Nucleus accumbens (tissue), 56 donors: ENCODE data around the gene SH2D2A.

Source experiments
- DNase-seq, 56 donors: peaks; one replicate each; lab custom pipeline; 2025; lab: John Stamatoyannopoulos, UW

The SH2D2A gene

GRCh38 chr1:156848461-156849150 is 32.0 kb upstream of the SH2D2A start:
- DNase-seq, result no peak

GRCh38 chr1:156847591-156848460 is 31.2 kb upstream of the SH2D2A start:
- no peak for DNase-seq

GRCh38 chr1:156846643-156847042 is 30.0 kb upstream of the SH2D2A start:
- DNase-seq, result no peak

DNA sequence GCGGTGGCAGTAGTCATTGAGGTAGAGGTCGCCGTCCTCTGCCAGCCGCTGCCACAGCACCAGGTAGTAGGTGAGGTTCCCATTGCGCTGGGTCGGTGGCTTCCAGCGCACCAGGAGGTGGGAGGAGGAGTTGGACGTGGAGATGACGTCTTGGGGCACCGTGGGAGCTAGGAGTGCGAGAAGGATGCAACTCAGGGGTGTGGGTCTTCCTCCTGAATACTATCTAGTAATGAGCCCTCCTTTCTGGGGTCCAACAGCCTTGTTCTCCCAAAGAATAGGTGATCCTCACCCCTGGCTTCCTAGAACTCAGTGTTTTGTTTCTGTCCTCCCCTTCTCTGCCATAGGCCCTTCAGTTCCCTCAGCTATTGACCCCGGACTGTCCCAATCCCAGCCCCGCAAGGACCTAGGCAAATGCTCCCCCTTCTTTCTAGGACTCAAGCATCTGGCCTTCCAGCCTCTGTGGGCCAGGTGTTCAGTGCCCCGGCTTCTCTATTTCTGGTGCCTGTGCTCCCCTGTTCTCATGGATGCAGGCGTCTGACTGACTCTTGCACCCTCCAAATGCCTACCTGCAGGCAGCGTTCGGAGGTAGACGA is 29.4 kb upstream of the SH2D2A start:
- DNase-seq, result no peak

GRCh38 chr1:156845055-156845952 is 28.7 kb upstream of the SH2D2A start:
- no peak for DNase-seq

DNA sequence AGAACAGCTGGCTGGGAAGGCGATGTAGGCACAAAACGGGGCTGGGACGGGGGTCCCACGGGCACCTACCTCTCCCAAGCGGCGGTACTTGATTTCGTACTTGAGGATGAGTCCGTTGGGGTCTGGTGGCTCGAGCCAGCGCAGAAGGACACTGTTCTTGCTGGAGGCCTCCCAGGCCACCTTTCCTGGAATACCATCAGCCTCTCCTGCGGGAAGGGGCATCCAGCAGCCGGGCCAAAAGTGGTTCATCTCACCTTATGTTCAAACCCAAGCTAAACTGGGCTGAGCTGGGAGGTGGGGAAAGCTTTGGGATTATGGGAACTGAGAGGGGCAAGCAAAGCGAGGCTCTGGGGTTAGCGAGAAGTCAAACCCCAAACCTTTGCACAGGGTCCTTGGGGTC is 28.0 kb upstream of the SH2D2A start:
- no peak for DNase-seq

DNA sequence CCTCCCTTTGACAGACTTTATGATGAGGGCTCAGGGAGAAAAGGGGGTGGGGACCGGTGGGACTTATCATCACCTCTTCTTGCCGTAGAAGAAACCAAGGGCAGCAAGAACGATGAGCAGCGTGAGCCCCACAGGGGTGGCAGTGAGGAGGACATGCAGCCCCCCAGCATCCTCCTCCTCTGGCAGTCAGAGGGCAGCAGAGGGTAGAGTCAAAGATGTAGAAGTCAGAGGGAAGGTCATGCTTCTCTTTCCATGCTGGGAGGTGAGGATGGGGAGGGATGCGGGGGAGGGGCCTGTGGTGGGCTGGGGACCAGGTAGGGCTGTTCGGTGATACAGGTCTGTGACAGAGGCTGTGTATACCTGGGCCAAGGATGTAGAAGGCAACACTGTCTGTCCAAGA is 27.5 kb upstream of the SH2D2A start:
- DNase-seq, result no peak

DNA sequence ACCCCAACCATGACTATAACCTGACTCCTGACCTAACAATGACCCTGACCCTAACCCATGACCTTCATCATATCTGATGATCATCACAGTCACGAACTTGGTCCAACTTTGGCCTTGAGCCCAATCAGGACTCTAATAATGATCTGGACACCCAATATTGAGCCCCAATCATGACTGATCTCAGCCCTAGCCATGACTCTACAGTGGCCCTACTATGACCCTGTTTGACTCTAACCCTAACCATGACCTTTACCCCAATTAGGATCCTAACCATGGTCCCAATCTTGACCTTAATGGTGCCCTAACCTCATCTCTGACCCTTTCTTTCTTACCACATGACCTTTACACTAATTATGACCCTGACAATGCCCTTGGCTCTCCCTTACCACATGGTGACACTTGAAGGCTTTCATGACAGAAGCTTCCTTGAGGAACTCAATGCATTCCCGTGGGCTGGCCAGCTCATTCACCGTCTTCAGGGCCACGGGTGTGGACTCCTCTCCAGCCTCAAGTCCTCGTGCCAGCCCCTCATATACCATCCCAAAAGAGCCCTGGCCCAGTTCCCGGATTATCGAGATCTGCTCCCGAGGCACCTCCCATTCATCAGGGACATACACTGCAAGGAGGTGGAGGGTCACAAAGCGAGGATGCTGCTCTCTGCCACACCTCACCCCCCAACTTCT is 26.1 kb upstream of the SH2D2A start:
- no peak for DNase-seq

- DNase-seq, result no peak
Observed at GRCh38 chr1:156841295-156841855, 24.7 kb upstream of the SH2D2A start.

DNA sequence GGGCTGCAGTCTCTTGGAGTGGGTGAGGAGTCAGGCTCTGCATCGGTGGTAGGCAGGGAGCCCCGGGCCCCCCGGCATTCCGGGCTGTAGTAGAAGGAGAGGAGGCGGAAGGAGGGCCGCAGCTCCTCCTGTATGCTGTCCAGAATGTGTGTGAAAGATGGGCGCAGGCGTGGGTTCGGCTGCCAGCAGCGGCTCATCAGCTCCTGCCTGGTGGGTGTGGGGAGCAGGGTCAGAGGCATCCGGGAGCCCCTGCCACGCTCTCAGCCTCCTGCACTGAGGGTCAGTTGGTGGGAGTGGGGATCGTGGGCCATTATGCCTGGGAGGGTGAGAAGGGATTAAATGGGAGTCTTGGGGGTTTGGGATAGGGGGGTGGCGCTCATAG is 24.2 kb upstream of the SH2D2A start:
- no peak for DNase-seq

DNA sequence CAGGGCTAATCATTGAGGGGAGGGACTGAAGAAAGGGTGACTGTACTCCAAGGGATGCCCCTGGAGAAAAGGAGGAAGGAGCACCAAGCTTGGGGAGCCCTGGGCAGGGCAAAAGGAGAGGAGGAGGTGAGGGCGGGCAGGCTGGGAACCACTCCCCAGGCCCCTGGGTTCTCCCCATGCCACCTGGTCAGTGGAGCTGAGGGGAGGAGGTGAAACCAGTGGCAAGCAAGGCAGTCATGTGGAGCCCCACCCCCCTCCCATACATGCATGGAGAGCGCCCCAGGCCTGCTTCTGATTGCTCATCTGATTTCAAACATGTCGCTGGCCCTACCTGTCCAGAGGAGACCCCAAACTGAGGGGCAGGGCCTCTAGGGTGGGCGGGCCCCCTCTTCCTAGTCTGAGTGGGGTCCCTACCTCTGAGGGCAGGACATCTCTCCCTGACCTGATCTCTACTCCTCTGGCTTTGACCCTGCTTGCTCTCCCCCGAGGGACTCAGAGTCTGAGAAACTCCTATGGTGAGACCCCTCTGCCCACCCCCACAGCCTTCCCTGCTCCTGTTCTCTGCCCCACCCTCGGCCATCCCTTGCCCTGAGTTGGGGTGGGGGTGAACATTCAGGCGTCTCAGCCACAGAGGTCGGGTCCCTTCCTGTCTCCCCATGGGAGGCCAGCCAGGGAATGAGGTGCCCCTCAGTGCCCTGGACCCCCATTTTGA is 23.7 kb upstream of the SH2D2A start:
- no peak for DNase-seq

- no peak for DNase-seq
Observed at GRCh38 chr1:156839426-156840109, 22.9 kb upstream of the SH2D2A start.

DNA sequence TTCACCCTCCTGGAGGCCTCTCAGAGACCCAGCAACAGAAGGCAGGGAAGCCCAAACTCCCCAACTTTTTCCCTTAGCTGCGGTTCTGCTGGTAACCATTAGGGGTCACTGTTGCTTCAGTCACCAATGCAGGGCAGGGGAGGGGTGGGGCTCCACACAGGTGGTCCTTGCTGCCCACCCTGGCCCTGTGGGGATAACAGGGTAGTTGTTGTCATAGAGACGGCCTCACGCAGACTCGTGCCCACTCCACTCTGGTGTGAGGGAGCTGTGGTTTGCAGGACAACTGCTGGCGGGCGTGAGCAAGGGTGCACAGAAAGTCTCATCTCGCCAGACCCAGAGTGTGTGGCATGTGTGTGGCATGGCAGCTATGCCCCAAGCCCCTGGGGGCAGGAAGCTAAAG is 22.3 kb upstream of the SH2D2A start:
- DNase-seq, result peak in 6 of 56 donors; percentile 3 to 48 (median 10)

DNA sequence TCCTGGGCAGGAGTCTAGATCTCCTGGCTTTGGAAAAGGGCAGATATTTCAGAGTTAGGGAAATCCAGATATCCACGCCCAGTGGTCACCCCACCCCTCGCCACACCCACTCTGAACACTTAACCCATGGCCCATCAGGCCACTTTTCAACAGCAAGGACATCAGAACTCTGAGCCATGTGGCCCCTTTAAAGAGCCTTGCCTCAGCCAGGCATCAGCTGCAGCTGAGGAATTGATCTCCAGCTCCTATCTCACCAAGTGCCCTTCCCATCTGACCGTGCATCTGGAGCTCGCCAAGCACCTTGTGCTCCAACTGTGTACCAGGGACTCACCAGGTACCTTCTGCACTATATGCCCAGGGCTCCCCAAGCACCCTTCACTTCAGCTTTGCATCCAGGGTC is 20.2 kb upstream of the SH2D2A start:
- no peak for DNase-seq

- DNase-seq, result no peak
Observed at GRCh38 chr1:156836041-156836654, 19.5 kb upstream of the SH2D2A start.

DNA sequence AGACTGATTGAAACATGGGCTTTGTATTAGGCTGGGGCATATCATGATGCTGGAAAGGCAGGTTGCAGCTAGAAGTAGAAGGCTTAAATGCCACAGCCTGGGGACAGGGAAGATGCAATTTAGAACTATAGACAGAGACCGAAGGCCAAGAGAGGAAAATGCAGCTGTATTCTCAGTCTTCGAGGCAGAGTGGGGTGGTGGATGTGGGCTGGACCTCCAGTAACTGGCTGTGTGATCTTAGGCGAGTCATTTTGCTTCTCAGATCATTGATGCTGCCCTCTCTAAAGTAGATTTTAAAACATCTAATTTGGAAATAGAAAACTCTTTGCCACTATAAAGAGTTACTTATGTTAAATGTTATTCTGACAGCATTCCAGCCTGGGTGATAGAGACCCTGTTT is 17.7 kb upstream of the SH2D2A start:
- DNase-seq, result no peak

DNA sequence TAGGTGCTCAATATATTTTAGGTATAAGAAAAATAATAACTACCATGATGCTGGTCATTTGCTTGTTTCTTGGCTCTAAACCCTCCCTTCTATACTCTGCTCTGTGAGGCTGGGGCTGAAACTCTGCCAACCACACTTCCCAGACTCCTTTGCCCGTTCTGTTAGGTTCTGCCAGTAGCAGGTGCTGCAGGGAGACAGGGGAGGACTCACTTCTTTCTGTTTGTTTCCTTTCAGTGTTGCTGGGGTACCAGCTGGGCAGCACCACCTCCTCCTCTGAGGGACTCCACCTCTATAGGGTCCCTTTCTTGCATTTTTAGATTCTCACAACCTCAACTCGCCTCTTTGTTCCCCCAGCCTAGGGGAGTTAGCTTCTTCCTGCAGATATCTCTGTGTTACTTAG is 17.0 kb upstream of the SH2D2A start:
- no peak for DNase-seq

DNA sequence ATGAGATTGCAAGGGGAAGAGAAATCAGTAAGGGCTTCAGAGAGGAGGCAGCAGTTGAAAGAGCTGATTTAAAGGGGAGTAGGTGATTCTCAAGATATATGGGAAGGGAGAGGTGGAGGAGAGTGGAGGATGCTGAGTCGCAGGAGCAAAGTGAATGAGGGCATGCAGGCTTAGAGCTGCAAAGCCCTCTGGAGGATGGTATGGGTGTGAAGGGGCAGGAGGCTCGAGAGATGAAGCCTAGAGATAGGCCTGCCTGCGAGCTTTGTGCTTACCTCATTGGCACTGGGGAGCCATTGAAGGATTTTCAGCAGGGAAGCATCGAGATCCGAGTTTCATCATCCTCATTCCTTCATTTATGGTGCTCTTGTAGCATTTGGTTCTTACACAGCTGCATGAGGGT is 15.8 kb upstream of the SH2D2A start:
- DNase-seq, result no peak
